Stomach smooth muscle (tissue), 2 donors: ENCODE data around the gene R3HDM4.

ENCODE experiments used
- H3K27ac ChIP-seq: one replicate; pipeline ENCODE4 v1.7.0; 2013; ENCODE audit warnings: mild to moderate bottlenecking, low read length, inconsistent platforms
- H3K27me3 ChIP-seq, 2 donors: one replicate each; pipeline ENCODE4 v1.7.0; 2013; ENCODE audit warnings: low read length in 2 of 2; ENCODE audit not compliant: insufficient read depth in 2 of 2, control insufficient read depth in 1 of 2
- H3K36me3 ChIP-seq, 2 donors: one replicate each; pipeline ENCODE4 v1.7.0; 2013; ENCODE audit warnings: low read length in 2 of 2; ENCODE audit not compliant: control insufficient read depth in 2 of 2, insufficient read depth in 2 of 2
- H3K4me1 ChIP-seq: one replicate; pipeline ENCODE4 v1.7.0; 2013; ENCODE audit warnings: low read length; ENCODE audit not compliant: control insufficient read depth, insufficient read depth
- H3K4me3 ChIP-seq, 2 donors: one replicate each; pipeline ENCODE4 v1.7.0; 2013; ENCODE audit warnings: low read length in 2 of 2
- H3K9ac ChIP-seq, 2 donors: one replicate each; pipeline ENCODE4 v1.7.0; 2013; ENCODE audit warnings: low read length in 2 of 2, mild to moderate bottlenecking in 1 of 2
- H3K9me3 ChIP-seq, 2 donors: one replicate each; pipeline ENCODE4 v1.7.0; 2013; ENCODE audit warnings: low read length in 2 of 2; ENCODE audit not compliant: control insufficient read depth in 2 of 2
- donor health status: healthy.
- donor health status: Pancreatic carcinoma.

The R3HDM4 gene

GRCh38 chr19:936175-936546 lies 23.1 kb upstream of the R3HDM4 start:
- Histone ChIP-seq H3K4me1 (peaks cover 44% of the 10 kb centered on the region), H3K9ac (no peak overlapping the region), H3K9me3 (no peaks in the 10 kb centered on the region)

GRCh38 chr19:934865-935479 lies 22.0 kb upstream of the R3HDM4 start:
- H3K27ac ChIP-seq: peak overlapping the region; percentile 64
- H3K27me3 ChIP-seq: no peaks in the 10 kb centered on the region
- no peaks in the 10 kb centered on the region for H3K9me3 ChIP-seq
- no peaks in the 10 kb centered on the region for H3K36me3 ChIP-seq
- H3K4me3 ChIP-seq: peak overlapping the region in 1 of 2 donors; percentile 15
- H3K4me1 ChIP-seq: peaks cover 33% of the 10 kb centered on the region
- no peak overlapping the region for H3K9ac ChIP-seq

More at GRCh38 chr19:936175-936546, 23.1 kb upstream of the R3HDM4 start:
- Histone ChIP-seq H3K27ac (no peak overlapping the region), H3K36me3 (no peaks in the 10 kb centered on the region), H3K4me3 (no peak overlapping the region), H3K27me3 (no peaks in the 10 kb centered on the region)

GRCh38 chr19:934197-934840 lies 21.3 kb upstream of the R3HDM4 start:
- H3K4me1 ChIP-seq: peaks cover 33% of the 10 kb centered on the region
- no peaks in the 10 kb centered on the region for H3K27me3 ChIP-seq
- H3K9me3 ChIP-seq: no peaks in the 10 kb centered on the region
- peak overlapping the region; percentile 64 for H3K27ac ChIP-seq
- H3K36me3 ChIP-seq: no peaks in the 10 kb centered on the region
- peak overlapping the region in 1 of 2 donors; percentile 15 for H3K4me3 ChIP-seq
- no peak overlapping the region for H3K9ac ChIP-seq

GRCh38 chr19:933553-933882 lies 20.5 kb upstream of the R3HDM4 start:
- peak overlapping the region; percentile 64 for H3K27ac ChIP-seq
- H3K4me1 ChIP-seq: peaks cover 34% of the 10 kb centered on the region
- H3K4me3 ChIP-seq: peak overlapping the region in 1 of 2 donors; percentile 40
- no peaks in the 10 kb centered on the region for H3K9me3 ChIP-seq
- H3K27me3 ChIP-seq: no peaks in the 10 kb centered on the region
- H3K36me3 ChIP-seq: no peaks in the 10 kb centered on the region
- no peak overlapping the region for H3K9ac ChIP-seq

GRCh38 chr19:932648-933552 lies 19.9 kb upstream of the R3HDM4 start:
- no peaks in the 10 kb centered on the region for H3K36me3 ChIP-seq
- no peak overlapping the region for H3K9ac ChIP-seq
- peaks cover 40% of the 10 kb centered on the region for H3K4me1 ChIP-seq
- peak overlapping the region; percentile 64 for H3K27ac ChIP-seq
- no peaks in the 10 kb centered on the region for H3K9me3 ChIP-seq
- H3K27me3 ChIP-seq: no peaks in the 10 kb centered on the region
- H3K4me3 ChIP-seq: peak overlapping the region in 1 of 2 donors; percentile 40

GRCh38 chr19:931860-932647 lies 19.0 kb upstream of the R3HDM4 start:
- peak overlapping the region; percentile 64 for H3K27ac ChIP-seq
- no peak overlapping the region for H3K4me3 ChIP-seq
- H3K4me1 ChIP-seq: peaks cover 45% of the 10 kb centered on the region
- no peak overlapping the region for H3K9ac ChIP-seq
- H3K27me3 ChIP-seq: no peaks in the 10 kb centered on the region
- no peaks in the 10 kb centered on the region for H3K9me3 ChIP-seq
- no peaks in the 10 kb centered on the region for H3K36me3 ChIP-seq

GRCh38 chr19:929891-930258 lies 16.9 kb upstream of the R3HDM4 start:
- Histone ChIP-seq H3K9me3 (no peaks in the 10 kb centered on the region), H3K4me3 (no peak overlapping the region), H3K27ac (no peak overlapping the region), H3K36me3 (no peaks in the 10 kb centered on the region), H3K9ac (no peak overlapping the region), H3K27me3 (no peaks in the 10 kb centered on the region), H3K4me1 (peaks cover 49% of the 10 kb centered on the region)

- Histone ChIP-seq H3K9me3 (no peaks in the 10 kb centered on the region), H3K36me3 (no peaks in the 10 kb centered on the region), H3K27ac (no peak overlapping the region), H3K9ac (no peak overlapping the region), H3K27me3 (no peaks in the 10 kb centered on the region), H3K4me3 (no peak overlapping the region), H3K4me1 (peaks cover 48% of the 10 kb centered on the region)
These were observed 16.3 kb upstream of the R3HDM4 start for GRCh38 chr19:929203-929890.

GRCh38 chr19:928471-929202 lies 15.6 kb upstream of the R3HDM4 start:
- H3K9me3 ChIP-seq: no peaks in the 10 kb centered on the region
- H3K27me3 ChIP-seq: no peaks in the 10 kb centered on the region
- no peak overlapping the region for H3K9ac ChIP-seq
- H3K27ac ChIP-seq: no peak overlapping the region
- H3K4me1 ChIP-seq: peaks cover 41% of the 10 kb centered on the region
- H3K36me3 ChIP-seq: no peaks in the 10 kb centered on the region
- no peak overlapping the region for H3K4me3 ChIP-seq
